H1 (cell line): ENCODE results near the gene TJP2. TPM values are rescaled to one million over a fixed set of nuclear protein-coding genes. Genes with fewer than 3 reads are reported as not detected.

Experiments
- KDM4A ChIP-seq: IDR thresholded peaks from one replicate; pipeline ENCODE4 v1.7.1; 2012; ENCODE audit warnings: low read depth, mild to moderate bottlenecking, moderate library complexity, low read length, inconsistent platforms; ENCODE audit not compliant: severe bottlenecking
- NANOG ChIP-seq: IDR thresholded peaks from 2 replicates; pipeline ENCODE4 v1.6.1; 2011; ENCODE audit warnings: low read length, low read depth, mild to moderate bottlenecking, inconsistent platforms; ENCODE audit not compliant: insufficient read depth, poor library complexity, severe bottlenecking
- RFX5 ChIP-seq: IDR thresholded peaks from 2 replicates; pipeline ENCODE4 v1.6.1; 2011; ENCODE audit warnings: low read depth, low read length, improper control_type of control experiment, borderline replicate concordance
- RXRA ChIP-seq: IDR thresholded peaks from 2 replicates; pipeline ENCODE4 v1.6.1; 2011; ENCODE audit warnings: low read depth, mild to moderate bottlenecking, low read length, moderate library complexity; ENCODE audit not compliant: insufficient read depth
- SAP30 ChIP-seq: fragments of 300-600 bp; sonication (generic); IDR thresholded peaks from 2 replicates; pipeline ENCODE4 v1.7.1; 2012; ENCODE audit warnings: low read length, moderate library complexity, mild to moderate bottlenecking, inconsistent platforms; ENCODE audit not compliant: insufficient read depth, insufficient replicate concordance
- polyA plus RNA-seq, 7 experiments: library from polyadenylated mRNA; depleted of rRNA in 3 of 7; stranded (reverse) in 5 of 7; unstranded in 2 of 7; fragments of >200 nt in 5 of 7; fragments of 200-250 nt in 2 of 7; gene quantifications; 1 replicate in 5 of 7; 2 replicates in 1 of 7; 4 replicates in 1 of 7; pipeline versions ENCODE4 v1.2.1 to v1.2.3, GENCODE V29; 2011 to 2013; ENCODE audit warnings: missing spikeins in 2 of 7, mixed read lengths in 2 of 7
- total RNA-seq: library from RNA; stranded (reverse); fragmentation: NEBNext Ultra II Directional; extraction: Animal tissue kit (Norgen Biotek cat#: 25700); gene quantifications from 2 replicates; pipeline ENCODE4 v1.2.1, GENCODE V29; 2021

The TJP2 gene
- total and polyA plus RNA-seq, 2 of the 8 experiments (the other 6 are each of a cell fraction or from before 2014, with no cell fraction given): 54.9 to 137 TPM

- TF ChIP-seq SAP30: no peak
- TF ChIP-seq KDM4A: no peak
- no peak for TF ChIP-seq RFX5
- TF ChIP-seq RXRA: no peak
- TF ChIP-seq NANOG: no peak
These were observed 22.6 kb upstream of the TJP2 start (continued) for GRCh38 chr9:69151506-69151905.
